ENCODE measurements around the gene ELMOD3.

The ELMOD3 gene

GRCh38 chr2:85354286-85355072 lies at the start of gene ELMOD3, which contains the start of gene RETSAT:
Gene ELMOD3 (plus strand): TSS chr2:85354769. CDS start chr2:85357199, 2,430 bp downstream.
Gene RETSAT (minus strand): TSS chr2:85354528. CDS start chr2:85354507, 21 bp downstream.
- DNase-seq (ENCODE audit: low spot score): peak; percentile 97
- ChIA-PET POLR2A (ENCODE audit: low non-redundant PET) (interaction anchor here (0.5 to 1.2 kb wide), 7 partner anchors 11 to 256 kb away, joined by 3 to 6 read pairs (median 4); no protein-coding TSS in a partner anchor), CTCF (interaction anchor here (0.6 to 1.0 kb wide), 4 partner anchors 22 to 382 kb away, joined by 3 to 4 read pairs (median 4); no protein-coding TSS in a partner anchor)
- peak within 1 kb of the TSS; percentile 97 for H3K27ac ChIP-seq
- no peak for TF ChIP-seq CTCF (conservative IDR thresholded peaks at IDR 0.05; ENCODE audit: low read depth)

- ChIA-PET CTCF (interaction anchor here (0.5 kb wide), 1 partner anchor 381 kb away, joined by 3 read pairs; no protein-coding TSS in a partner anchor), POLR2A (ENCODE audit: low non-redundant PET) (no interaction called here)
- no peak for DNase-seq (ENCODE audit: low spot score)
- no peak for TF ChIP-seq CTCF (conservative IDR thresholded peaks at IDR 0.05; ENCODE audit: low read depth)
- H3K27ac ChIP-seq: peak overlapping the region; percentile 47
Observed at GRCh38 chr2:85307527-85307897, 47.1 kb upstream of the ELMOD3 start.

- no peak for TF ChIP-seq CTCF (conservative IDR thresholded peaks at IDR 0.05; ENCODE audit: low read depth)
- H3K27ac ChIP-seq: no peak overlapping the region
- ChIA-PET POLR2A (ENCODE audit: low non-redundant PET) (no interaction called here), CTCF (interaction anchor here (3.2 kb wide), 1 partner anchor 8 kb away, joined by 10 read pairs; no protein-coding TSS in a partner anchor)
- no peak for DNase-seq (ENCODE audit: low spot score)
Observed at GRCh38 chr2:85308201-85308600, 46.4 kb upstream of the ELMOD3 start.

GRCh38 chr2:85308896-85309555 lies 45.5 kb upstream of the ELMOD3 start:
- no peak for DNase-seq (ENCODE audit: low spot score)
- H3K27ac ChIP-seq: peak overlapping the region; percentile 48
- ChIA-PET CTCF (interaction anchor here (0.5 to 3.2 kb wide), 5 partner anchors 9 to 1031 kb away, joined by 3 to 10 read pairs (median 3); no protein-coding TSS in a partner anchor), POLR2A (ENCODE audit: low non-redundant PET) (no interaction called here)
- TF ChIP-seq CTCF (conservative IDR thresholded peaks at IDR 0.05; ENCODE audit: low read depth): no peak

- CTCF ChIA-PET: interaction anchor here (3.2 kb wide), 1 partner anchor 10 kb away, joined by 10 read pairs; no protein-coding TSS in a partner anchor
- H3K27ac ChIP-seq: peak overlapping the region; percentile 48
- TF ChIP-seq CTCF (conservative IDR thresholded peaks at IDR 0.05; ENCODE audit: low read depth): no peak
- POLR2A ChIA-PET (ENCODE audit: low non-redundant PET): interaction anchor here (0.7 kb wide), 1 partner anchor 26 kb away, joined by 9 read pairs; no protein-coding TSS in a partner anchor
- DNase-seq (ENCODE audit: low spot score): no peak
Observed at GRCh38 chr2:85309699-85310321, 44.8 kb upstream of the ELMOD3 start.

- no peak for DNase-seq (ENCODE audit: low spot score)
- peak overlapping the region; percentile 48 for H3K27ac ChIP-seq
- TF ChIP-seq CTCF (conservative IDR thresholded peaks at IDR 0.05; ENCODE audit: low read depth): no peak
- ChIA-PET POLR2A (ENCODE audit: low non-redundant PET) (interaction anchor here (0.7 kb wide), 1 partner anchor 25 kb away, joined by 9 read pairs; no protein-coding TSS in a partner anchor), CTCF (interaction anchor here (3.2 kb wide), 1 partner anchor 10 kb away, joined by 10 read pairs; no protein-coding TSS in a partner anchor)
Observed at GRCh38 chr2:85310330-85310729, 44.2 kb upstream of the ELMOD3 start.

Data from RWPE1 (cell line).